Breast epithelium (tissue), 3 donors: ENCODE data around the gene GPR158.

ENCODE experiments used
- CTCF ChIP-seq, 3 donors: fragments of 450-650 bp; IDR thresholded peaks; one replicate each; pipeline ENCODE4 v1.5.1; 2016 to 2017; ENCODE audit warnings: antibody characterized with exemption in 3 of 3, mild to moderate bottlenecking in 3 of 3, moderate library complexity in 3 of 3
- POLR2A ChIP-seq: fragments of 450-650 bp; IDR thresholded peaks from one replicate; pipeline ENCODE4 v1.6.1; 2016; ENCODE audit warnings: antibody characterized with exemption, mild to moderate bottlenecking, moderate library complexity
- POLR2AphosphoS5 ChIP-seq, 3 donors: sonication (generic); formaldehyde crosslinking; IDR thresholded peaks; one replicate each; pipeline ENCODE4 v1.6.1; 2017; ENCODE audit warnings: antibody characterized with exemption in 3 of 3

- TF ChIP-seq CTCF (IDR thresholded peaks at IDR 0.05) (no peak), POLR2A (no peak), POLR2AphosphoS5 (IDR thresholded peaks at IDR 0.05) (no peak)
Observed at GRCh38 chr10:25614652-25615051, 439.9 kb downstream of the GPR158 start.
